GM12891 (cell line): Measurements from ENCODE around the gene PROK1.

Experiments
- POLR2A ChIP-seq: IDR thresholded peaks from 2 replicates; pipeline ENCODE4 v1.6.1; 2011; ENCODE audit warnings: low read depth, low read length, control low read depth
- POLR2AphosphoS5 ChIP-seq: IDR thresholded peaks from 2 replicates; pipeline ENCODE4 v1.6.1; 2011; ENCODE audit warnings: low read depth, low read length, control low read depth

DNA sequence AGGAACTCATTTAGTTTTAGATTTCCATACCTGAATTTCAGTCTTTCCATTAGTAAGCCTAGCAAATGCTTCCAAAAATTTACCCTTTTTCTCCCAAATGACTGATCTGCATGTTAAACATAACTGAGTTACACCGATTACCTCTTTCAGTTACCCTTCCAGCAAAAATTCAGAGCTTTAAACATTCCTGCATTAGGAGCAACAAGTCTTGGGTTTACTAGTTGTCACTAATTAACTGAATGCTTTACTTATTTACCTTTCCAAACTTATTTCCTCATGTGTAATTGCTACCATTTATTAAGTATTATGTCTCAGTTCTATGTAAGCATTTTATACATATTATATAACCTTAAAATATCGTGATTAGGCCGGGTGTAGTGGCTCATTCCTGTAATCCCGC is 46.5 kb upstream of the PROK1 start:
- TF ChIP-seq POLR2AphosphoS5 (no peak), POLR2A (no peak)
